SJSA1 (cell line): ENCODE data around the gene LFNG. TPM values are rescaled to one million over a fixed set of nuclear protein-coding genes. Genes with fewer than 3 reads are reported as not detected.
A peak's percentile ranks its signal among the peaks of the same experiment; 100 is the strongest.

Experiments
- DNase-seq, 2 experiments: peaks; one replicate each; pipeline ENCODE4 v3.0.0-alpha.2; 2015 to 2020; ENCODE audit warnings: low spot score in 2 of 2, low read depth in 1 of 2
- H3K27ac ChIP-seq: fragments of 250-450 bp; sonication (Bioruptor Pico); 2 replicates; pipeline ENCODE4 v1.5.1; 2020; ENCODE audit warnings: mild to moderate bottlenecking, moderate library complexity
- H3K27me3 ChIP-seq: fragments of 250-450 bp; sonication (Bioruptor Pico); replicated peaks from 2 replicates; pipeline ENCODE4 v1.5.1; 2020; ENCODE audit warnings: mild to moderate bottlenecking, moderate library complexity
- H3K36me3 ChIP-seq: fragments of 250-450 bp; sonication (Bioruptor Pico); 2 replicates; pipeline ENCODE4 v1.5.1; 2020; ENCODE audit warnings: mild to moderate bottlenecking
- H3K4me1 ChIP-seq: fragments of 250-450 bp; sonication (Bioruptor Pico); replicated peaks from 2 replicates; pipeline ENCODE4 v1.6.1; 2021; ENCODE audit warnings: mild to moderate bottlenecking
- H3K4me3 ChIP-seq: fragments of 250-450 bp; sonication (Bioruptor Pico); 2 replicates; pipeline ENCODE4 v1.5.1; 2020; ENCODE audit warnings: mild to moderate bottlenecking
- H3K9me3 ChIP-seq: fragments of 250-450 bp; sonication (Bioruptor Pico); replicated peaks from 2 replicates; pipeline ENCODE4 v1.5.1; 2020; ENCODE audit warnings: mild to moderate bottlenecking
- total RNA-seq: library from RNA; depleted of rRNA; stranded (reverse); fragments of >200 nt; shearing (Covaris generic); gene quantifications from 2 replicates; pipeline ENCODE4 v1.2.3, GENCODE V29; 2014

LFNG gene
- total RNA-seq, 1 experiment from 2014 or later = 0.97 TPM

DNA sequence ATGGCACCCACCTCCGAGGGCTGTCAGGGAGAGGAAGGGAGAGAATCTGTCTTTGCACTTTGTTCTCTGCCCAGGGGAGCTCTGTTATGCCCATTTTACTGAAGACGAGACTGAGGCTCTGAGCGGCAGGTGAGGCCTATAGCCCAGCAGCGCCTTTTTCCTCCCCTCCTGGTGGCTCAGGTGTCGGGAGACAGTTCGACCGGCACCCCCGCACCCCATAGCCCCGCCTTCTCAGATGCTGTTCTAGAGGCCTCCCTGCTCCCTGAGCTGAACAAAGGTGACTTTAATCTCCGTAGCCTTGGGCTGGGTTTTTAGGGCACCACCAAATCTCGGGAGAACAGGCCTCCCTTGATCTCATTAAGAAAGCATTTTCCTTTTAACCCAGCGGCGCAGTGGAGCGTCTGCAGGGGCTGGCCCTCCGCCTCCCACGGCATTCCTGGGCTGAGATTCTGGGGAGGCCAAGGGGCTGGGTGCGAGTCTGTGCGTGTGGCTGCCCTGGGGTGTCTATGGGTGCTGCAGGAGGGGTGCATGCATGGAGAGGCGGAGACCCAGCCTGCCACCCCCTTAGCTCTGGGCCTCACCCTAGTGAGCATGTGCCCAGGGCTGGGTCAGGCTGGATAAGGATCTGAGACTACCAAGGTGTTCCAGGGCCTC, 3.3 kb downstream of the LFNG start:
- DNase-seq = no peak
- H3K4me1 ChIP-seq = peaks cover 61% of the 10 kb centered on the region
- no peaks in the 10 kb centered on the region for H3K9me3 ChIP-seq
- H3K4me3 ChIP-seq = no peak overlapping the region
- H3K36me3 ChIP-seq = no peaks in the 10 kb centered on the region
- H3K27me3 ChIP-seq = no peaks in the 10 kb centered on the region
- no peak overlapping the region for H3K27ac ChIP-seq

DNA sequence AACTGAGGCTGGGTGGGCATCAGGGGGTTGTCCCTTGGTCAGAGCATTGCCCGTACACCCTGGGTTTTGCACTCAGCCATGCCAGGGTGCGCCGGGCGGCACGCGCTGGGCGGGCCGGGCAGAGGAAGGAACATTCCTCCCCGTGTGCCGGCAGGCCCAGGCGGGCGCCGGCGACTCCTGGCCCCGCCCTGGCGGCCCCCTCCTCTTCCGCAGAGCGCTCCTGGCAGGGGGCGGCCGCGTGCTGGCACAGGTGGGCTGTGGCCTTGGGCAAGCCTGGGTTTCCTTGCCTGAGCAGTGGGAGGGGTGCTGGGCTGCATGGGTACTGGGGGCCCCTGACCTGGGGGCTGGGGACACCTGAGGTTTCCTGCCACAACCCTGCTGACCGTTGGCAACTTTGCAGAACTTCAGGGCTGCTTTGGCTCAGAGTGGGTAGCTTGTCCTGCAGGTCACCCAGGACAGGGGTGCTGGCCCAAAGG, 3.9 kb downstream of the LFNG start:
- no peaks in the 10 kb centered on the region for H3K36me3 ChIP-seq
- no peak overlapping the region for H3K27ac ChIP-seq
- DNase-seq = no peak
- peaks cover 61% of the 10 kb centered on the region for H3K4me1 ChIP-seq
- H3K9me3 ChIP-seq = no peaks in the 10 kb centered on the region
- no peak overlapping the region for H3K4me3 ChIP-seq
- no peaks in the 10 kb centered on the region for H3K27me3 ChIP-seq

DNA sequence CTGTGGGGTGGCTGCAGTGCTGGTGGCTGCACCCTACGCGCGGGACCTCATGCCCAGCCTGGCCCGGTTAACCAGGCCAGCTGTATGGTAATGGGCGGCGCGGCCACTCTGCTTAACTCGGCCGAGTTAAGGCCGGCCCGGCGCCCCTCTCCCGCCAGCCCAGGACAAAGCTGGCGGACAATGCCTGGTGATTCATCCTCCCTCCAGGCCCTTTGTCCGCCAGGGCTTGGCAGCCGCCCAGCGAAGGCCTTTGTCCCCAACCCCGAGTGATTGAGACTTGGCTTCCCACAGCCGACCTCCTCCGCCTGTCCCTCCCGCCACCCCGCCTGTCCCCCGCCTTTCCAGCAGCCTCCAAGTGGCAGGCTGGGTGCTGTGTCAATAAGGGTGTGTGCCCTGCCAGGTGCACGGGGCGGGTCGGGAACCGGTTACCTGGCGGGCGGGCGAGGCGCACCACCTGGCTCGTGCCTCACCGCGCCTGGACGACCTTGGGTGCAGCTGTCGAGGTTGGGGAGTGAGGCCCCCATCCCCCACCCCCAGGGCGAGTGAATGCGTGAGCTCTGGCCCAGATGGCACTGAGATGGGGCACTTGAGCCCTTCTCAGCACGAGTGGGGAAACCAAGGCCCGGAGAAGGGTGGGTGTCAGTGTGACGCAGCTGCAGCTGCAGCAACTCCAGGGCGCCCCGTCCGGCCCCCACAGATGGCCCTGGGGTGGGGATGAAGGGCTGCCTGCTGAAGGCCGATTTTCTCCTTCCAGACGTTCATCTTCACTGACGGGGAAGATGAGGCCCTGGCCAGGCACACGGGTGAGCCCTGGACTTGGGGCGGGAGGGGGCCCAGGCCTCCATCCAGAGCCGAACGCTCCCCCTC, 4.6 kb downstream of the LFNG start:
- H3K9me3 ChIP-seq = no peaks in the 10 kb centered on the region
- H3K27me3 ChIP-seq = no peaks in the 10 kb centered on the region
- DNase-seq = peak; percentile 76 to 88
- peaks cover 64% of the 10 kb centered on the region for H3K4me1 ChIP-seq
- H3K27ac ChIP-seq = no peak overlapping the region
- H3K4me3 ChIP-seq = no peak overlapping the region
- H3K36me3 ChIP-seq = no peaks in the 10 kb centered on the region

DNA sequence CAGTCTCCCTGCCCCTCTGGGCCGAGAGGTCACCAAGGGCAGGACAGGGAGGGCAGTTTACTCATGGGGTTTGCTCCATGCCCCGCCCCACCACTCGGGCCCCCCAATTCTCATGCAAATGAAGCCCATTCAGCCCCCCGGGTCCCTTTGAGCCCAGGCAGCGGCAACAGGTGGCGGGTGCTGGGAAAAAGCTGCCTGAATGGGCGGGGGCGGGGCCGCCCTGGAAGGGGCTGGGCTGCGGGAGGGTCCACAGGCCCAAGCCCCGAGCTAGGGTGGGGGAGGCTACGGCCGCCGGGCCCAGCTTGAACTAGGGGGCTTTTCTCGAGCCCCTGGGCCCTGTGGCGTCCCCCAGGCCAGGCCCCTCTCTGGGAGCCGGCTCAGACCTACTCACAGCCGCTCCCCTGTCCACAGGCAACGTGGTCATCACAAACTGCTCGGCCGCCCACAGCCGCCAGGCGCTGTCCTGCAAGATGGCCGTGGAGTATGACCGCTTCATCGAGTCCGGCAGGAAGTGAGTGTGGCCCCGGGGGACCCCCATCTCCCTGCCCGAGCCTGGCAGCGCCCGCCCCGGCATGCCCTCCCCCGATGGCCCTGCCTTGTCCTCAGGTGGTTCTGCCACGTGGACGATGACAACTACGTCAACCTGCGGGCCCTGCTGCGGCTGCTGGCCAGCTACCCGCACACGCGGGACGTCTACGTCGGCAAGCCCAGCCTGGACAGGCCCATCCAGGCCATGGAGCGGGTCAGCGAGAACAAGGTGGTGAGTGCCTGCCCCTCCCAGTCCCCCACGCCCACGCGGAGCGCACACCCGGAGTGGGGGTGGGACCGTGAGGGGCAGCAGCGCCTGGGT, 5.5 kb downstream of the LFNG start:
- Histone ChIP-seq H3K27me3 (no peaks in the 10 kb centered on the region), H3K9me3 (no peaks in the 10 kb centered on the region), H3K4me1 (peaks cover 69% of the 10 kb centered on the region), H3K27ac (no peak overlapping the region), H3K4me3 (no peak overlapping the region), H3K36me3 (no peaks in the 10 kb centered on the region)
- DNase-seq = no peak

DNA sequence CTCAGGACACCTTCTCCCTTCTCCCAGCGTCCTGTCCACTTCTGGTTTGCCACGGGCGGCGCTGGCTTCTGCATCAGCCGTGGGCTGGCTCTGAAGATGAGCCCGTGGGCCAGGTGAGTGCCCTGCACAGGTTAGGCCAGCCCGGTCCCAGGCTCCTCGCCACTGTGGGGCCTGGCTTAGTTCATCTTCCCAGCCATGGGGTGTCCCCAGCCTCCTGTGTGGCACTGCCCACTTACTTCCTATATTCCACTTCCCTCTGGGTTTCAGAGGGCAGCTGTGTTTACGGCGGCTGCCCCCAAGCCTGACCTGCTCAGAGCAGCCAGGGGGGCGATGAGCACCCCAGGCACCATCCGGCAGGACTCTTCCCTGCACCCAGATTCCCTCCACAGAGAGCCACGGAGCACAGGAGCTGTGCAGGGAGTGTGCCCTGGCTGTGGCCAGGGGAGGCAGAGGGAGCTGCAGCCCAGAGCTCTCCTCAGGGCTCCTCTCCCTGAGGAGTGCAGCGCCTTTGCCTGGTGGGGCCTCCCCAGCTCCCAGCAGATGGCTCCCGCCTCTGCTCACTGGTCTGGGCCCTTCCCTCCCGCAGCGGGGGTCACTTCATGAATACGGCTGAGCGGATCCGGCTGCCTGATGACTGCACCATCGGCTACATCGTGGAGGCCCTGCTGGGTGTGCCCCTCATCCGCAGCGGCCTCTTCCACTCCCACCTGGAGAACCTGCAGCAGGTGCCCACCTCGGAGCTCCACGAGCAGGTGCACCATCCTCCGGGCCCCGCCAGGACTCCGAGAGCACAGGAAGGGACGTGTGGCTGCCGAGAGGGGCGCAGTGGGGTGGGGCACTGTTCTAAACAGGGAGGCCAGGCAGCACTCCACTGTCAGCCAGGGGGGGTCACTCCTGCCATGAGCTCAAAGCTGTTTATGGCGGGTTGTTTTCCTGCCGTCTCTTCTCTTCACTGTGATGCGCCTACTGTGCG, 6.4 kb downstream of the LFNG start:
- no peak overlapping the region for H3K27ac ChIP-seq
- H3K9me3 ChIP-seq = no peaks in the 10 kb centered on the region
- DNase-seq = no peak
- no peak overlapping the region for H3K4me3 ChIP-seq
- no peaks in the 10 kb centered on the region for H3K36me3 ChIP-seq
- no peaks in the 10 kb centered on the region for H3K27me3 ChIP-seq
- H3K4me1 ChIP-seq = peaks cover 67% of the 10 kb centered on the region

DNA sequence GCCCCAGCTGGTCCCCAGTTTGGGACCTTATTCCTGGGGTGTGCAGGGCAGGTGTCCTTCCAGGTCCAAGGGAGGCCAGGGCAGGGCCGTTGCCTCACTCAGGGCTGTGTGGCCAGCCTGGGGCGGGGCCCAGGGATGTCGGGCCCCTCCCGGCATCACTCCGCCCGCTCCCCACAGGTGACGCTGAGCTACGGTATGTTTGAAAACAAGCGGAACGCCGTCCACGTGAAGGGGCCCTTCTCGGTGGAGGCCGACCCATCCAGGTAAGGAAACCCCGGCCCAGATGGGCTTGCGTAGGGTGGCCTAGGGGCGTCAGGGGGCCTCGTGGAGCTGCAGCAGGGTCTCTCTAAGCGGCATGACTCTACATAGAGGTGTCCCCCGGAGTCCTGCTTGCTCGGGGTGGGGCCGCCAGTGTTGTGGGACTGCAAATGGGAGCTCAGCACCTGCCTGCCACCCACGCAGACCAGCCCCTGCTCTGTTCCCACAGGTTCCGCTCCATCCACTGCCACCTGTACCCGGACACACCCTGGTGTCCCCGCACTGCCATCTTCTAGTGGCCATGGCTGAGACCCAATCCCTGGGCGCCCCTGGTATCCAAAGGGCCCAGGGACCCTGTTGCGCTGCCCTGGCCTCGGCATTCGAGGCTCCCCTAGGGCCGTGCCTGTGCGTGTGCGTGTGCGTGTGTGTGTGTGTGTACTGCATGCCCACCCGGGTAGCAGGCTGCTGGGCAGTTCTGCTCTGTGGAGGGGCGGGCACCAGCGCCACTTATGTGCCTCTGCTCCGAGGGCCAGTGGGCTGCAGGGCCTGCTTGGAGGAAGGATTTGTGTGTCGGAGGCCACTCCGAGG, 7.3 kb downstream of the LFNG start:
- H3K9me3 ChIP-seq = no peaks in the 10 kb centered on the region
- peaks cover 63% of the 10 kb centered on the region for H3K4me1 ChIP-seq
- DNase-seq = no peak
- H3K4me3 ChIP-seq = no peak overlapping the region
- H3K27me3 ChIP-seq = no peaks in the 10 kb centered on the region
- no peaks in the 10 kb centered on the region for H3K36me3 ChIP-seq
- H3K27ac ChIP-seq = no peak overlapping the region

DNA sequence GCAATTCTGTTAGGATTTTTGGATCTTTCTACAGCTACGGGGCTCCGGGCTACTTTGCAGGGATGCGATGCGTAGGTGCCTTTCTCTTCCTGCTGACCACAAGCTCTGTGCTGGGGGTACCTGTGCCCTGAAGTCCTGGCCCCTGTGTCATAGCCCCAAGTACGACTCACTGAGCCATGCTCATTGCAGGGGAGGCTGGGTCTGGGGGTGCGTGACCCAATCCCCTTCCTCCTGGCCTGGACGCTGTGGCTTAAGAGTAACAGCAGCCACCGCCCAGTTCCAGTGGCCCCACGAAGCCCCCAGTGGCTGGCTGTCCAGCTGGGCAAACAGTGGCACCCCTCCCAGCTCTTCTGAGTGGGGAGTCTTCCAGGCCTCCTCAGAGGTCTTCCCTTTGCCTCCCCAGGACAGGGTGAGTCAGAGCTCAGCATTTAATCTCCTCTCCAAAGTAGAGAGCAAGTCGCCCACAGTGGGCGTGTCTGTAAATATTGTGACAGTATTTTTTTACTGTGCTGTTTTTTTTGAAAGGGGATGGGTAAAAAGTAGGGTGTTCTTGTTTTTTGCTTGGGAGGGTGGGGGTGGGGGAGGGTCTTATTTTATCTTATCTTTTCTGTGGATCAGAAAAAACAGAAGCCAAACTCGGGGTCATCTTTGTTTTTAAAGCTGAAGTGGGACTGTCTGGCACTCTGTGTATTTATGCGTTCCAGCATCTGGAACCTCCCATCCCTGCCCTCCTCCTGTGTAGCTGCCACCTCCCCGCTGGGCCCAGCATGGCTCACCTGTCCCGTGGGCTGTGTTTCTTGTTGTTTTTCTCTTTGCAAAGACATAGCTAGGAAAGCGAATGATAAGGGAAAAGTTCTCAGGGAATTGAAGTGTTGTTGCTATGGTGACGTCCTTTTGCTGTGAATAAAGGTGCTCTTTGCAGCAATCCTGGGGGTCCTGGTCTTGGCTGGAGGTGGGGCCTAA, 8.2 kb downstream of the LFNG start:
- Histone ChIP-seq H3K27ac (no peak overlapping the region), H3K27me3 (no peaks in the 10 kb centered on the region), H3K4me3 (no peak overlapping the region), H3K9me3 (no peaks in the 10 kb centered on the region), H3K36me3 (no peaks in the 10 kb centered on the region), H3K4me1 (peaks cover 54% of the 10 kb centered on the region)
- peak; percentile 64 to 68 for DNase-seq

DNA sequence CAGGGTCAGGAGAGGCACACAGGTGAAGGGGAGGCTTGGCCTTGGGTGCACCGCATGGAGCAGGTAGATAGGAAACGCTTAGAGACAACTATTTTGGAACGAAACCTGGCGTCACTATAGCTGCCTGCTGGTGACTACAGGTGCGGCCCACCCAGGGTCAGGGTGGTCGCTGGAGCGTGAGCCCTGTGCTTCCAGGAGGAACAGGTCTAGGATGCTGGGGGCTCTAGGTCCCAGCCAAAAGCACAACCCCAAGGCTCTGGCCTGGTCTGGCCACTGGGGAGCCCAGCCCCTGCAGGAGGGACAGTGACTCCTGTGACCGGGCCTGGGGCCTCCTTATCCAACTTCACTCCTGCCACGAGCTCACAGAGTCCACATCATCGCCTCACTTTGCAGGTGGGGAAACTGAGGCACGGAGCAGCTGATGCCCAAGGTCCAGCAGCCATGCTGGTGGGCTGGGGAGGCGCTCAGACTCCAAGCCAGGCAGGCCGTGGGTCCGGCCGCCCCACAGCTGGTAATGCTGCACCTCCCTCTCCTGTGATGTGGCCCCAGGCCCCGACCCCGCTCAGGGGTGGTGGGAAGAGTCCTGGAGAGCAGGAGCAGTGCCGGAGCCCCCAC, 9.0 kb downstream of the LFNG start:
- H3K27ac ChIP-seq = no peak overlapping the region
- H3K4me1 ChIP-seq = peaks cover 46% of the 10 kb centered on the region
- no peaks in the 10 kb centered on the region for H3K36me3 ChIP-seq
- H3K27me3 ChIP-seq = no peaks in the 10 kb centered on the region
- H3K4me3 ChIP-seq = no peak overlapping the region
- no peak for DNase-seq
- no peaks in the 10 kb centered on the region for H3K9me3 ChIP-seq

DNA sequence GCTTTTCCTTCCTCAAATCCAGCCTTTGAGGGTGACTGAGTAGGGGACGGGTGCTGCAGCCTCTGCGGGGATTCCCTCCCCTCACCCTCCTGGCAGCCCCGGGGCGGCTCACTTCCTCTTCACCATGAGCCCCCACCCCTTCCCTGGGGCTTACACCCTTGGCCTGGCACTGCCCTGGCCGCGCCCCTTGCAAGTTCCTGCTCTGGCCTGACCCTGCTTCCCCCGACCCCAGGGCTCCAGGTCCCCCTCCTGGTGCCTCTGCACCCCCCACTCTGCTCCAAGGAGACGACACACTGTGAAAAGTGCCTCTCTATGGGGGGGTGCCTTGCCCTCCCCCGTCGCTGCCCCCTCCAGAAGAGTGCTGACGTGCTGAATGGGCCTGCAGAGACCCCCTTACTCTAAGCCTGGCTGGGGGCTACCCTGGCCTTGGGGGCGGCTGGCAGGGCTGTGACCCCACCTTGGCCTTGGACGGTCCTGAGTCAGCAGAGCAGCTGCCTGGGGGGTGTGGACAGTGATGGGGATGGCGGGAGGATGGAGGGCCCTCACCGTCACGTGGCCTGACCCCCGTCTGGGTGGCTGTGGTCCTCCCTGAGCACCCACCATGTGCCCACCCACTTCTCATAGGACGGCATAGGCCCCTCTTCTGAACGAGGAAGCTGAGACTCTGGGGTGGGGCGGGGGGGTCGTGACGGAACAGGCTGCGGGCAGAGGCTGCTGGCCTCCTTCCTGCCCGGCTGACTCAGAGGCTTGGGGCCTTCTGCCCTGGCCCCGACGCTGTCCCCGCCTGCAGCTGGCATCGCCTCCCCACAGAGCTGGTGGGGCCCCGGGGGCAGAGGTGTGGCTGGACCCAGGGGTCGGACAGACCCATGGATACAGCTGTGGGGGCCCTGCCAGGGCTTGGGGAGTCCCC, 9.8 kb downstream of the LFNG start:
- no peaks in the 10 kb centered on the region for H3K27me3 ChIP-seq
- H3K4me3 ChIP-seq = no peak overlapping the region
- H3K36me3 ChIP-seq = no peaks in the 10 kb centered on the region
- H3K4me1 ChIP-seq = peaks cover 38% of the 10 kb centered on the region
- no peaks in the 10 kb centered on the region for H3K9me3 ChIP-seq
- 0 out of 2 replicates have a peak overlapping the region, but pooled peaks have one; percentile 12 for H3K27ac ChIP-seq
- peak in 1 of 2 experiments; percentile 47 for DNase-seq
